Astrocyte of the hippocampus (primary cell): ENCODE measurements around the gene CAST.
A peak's percentile ranks its signal among the peaks of the same experiment; 100 is the strongest.
"Not testable (repeated sequence)": the region's sequence is repeated elsewhere in the genome, so short reads cannot be mapped to it uniquely, and the experiment has no call there.

ENCODE experiments used
- DNase-seq: peaks from one replicate; pipeline ENCODE4 v3.0.0; 2011; ENCODE audit warnings: low read depth, low spot score

CAST gene

GRCh38 chr5:96712100-96712746 is 50.0 kb downstream of the CAST start:
- DNase-seq: no peak

DNA sequence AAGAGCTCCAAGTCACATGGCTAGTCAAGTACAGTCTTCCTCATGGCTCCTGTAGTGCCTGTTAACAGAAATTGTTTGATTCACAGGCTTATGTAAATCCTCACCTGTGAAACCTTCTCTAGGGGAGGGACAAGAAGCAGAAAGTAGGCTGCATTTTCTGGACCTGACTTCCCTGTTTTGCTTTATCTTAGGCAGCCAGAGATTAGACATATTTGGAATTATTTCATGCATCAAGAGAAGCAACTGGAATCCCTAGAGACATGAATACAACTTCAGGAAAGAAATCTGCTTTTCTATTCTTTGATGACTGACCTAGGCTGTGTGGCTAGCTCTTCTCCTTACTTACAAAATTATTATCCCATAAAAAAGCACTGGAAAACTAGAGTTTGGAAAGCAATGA is 52.3 kb downstream of the CAST start:
- DNase-seq: no peak

DNA sequence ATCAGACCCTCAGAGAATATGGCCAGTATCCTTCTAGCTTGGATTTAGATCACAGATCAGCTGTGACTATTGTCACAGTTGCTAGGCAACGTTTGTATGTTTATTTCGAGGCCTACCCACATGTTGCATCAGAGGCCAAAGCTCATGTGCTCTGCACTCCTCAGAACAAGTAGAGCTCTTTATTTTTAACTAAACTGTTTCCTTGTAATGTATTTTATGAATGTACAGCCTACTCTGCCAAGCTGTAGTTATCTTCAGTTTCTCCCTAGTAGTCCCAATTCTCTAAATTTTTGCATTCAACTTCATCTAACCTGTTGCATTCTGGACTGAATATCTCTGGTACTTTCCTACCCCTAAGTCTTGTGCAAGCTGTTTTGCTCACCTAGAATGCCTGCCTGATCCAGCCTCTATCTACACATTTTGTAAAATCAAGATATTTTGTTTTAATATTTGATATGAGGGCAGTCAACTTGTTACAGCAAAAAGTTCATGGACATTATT is 52.8 kb downstream of the CAST start:
- DNase-seq: peak; percentile 54

GRCh38 chr5:96716007-96716406 is 53.8 kb downstream of the CAST start:
- DNase-seq: no peak

DNA sequence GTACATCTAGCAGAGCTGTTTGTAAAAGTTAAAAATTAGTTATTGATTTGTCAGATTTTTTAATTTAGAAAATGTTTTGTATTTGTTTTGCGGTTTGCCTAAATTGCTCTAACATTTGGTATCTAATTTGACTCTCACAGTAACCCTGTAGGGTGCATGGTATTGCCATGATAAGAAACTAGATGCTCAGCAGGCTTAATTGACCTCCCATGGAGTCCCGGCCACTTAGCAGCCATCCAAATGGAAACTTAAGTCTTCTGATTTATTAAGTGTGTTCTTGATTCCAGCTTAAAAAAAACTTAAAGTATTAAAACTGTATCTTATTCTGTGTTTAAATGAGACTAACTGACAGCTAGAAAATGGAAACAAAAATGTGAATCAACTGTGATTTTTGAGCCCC is 54.5 kb downstream of the CAST start:
- no peak for DNase-seq

DNA sequence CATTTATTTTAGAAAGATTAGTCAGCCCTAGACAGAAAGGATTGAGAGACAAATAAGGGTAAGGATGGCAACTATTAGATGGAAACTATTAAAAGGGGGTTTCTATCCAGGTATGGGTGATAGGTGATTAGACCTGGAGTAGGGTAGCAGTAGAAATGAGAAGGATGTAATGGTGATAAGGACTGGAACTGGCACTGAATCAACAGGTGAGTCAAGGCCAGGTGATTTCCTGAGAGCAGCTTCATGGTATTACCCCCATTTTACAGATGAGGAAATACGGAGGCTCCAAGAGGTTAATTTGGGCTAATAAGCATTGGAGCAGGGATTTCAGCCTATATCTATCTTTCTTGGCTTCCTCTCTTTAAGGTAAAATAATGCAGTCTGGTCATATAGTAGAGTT is 55.7 kb downstream of the CAST start:
- no peak for DNase-seq

GRCh38 chr5:96718635-96719077 is 56.5 kb downstream of the CAST start:
- peak; percentile 17 for DNase-seq

DNA sequence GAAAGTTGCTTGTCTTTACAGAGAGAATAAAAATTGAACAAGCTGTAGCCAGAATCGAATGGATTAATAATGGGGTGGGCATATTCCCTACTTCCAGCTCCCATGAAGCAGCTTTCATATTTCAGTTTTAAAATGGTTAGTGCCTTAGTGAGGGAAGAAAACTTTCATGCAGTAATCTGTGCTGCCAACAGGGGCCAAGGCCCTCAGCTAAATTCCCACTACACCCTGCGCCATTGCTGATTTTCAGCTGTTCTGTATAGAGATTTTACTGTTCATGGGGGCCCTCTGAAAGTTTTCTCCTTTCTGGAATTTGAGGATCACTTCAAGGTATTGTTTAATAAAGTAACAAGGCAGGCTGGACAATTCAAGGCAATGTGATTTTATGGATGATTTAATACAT is 58.2 kb downstream of the CAST start:
- peak; percentile 16 for DNase-seq

GRCh38 chr5:96721351-96721977 is 59.3 kb downstream of the CAST start:
- peak; percentile 44 for DNase-seq

DNA sequence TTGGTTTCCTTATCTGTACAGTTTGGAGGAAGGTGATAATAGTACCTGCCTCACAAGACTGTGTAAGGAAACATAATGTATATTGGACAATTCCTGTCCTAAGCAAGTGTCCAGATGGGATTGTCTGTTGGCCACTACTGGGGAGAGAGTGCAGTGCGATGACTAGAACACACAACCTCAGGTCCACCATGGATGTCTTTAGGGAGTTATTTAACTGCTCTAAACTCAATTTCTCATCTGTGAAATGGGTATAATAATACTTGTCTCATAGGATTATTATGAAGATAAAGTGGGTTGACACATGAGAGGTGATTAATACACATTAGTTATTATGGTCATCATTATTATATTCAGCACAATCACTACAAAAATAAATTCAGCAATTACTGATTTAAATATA is 63.1 kb downstream of the CAST start:
- no peak for DNase-seq

GRCh38 chr5:96726802-96727201 is 64.6 kb downstream of the CAST start:
- no peak for DNase-seq

DNA sequence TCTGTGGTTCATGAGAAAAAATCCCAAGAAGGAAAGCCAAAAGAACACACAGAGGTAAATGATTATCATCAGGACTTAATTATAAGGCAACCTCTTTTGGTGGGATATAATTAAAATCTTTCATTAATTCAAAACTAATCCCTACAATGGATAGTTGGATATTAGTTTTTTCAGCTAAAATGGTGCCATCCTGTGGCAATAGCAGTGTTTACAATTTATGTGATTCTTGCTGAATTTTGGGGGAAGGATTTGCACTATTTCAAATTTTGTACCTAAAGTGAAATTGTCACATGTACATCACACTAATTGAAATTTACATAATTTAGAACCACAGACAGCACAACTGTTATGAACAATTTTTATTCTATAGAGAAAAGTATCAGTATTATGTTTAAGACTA is 67.0 kb downstream of the CAST start:
- DNase-seq: no peak

DNA sequence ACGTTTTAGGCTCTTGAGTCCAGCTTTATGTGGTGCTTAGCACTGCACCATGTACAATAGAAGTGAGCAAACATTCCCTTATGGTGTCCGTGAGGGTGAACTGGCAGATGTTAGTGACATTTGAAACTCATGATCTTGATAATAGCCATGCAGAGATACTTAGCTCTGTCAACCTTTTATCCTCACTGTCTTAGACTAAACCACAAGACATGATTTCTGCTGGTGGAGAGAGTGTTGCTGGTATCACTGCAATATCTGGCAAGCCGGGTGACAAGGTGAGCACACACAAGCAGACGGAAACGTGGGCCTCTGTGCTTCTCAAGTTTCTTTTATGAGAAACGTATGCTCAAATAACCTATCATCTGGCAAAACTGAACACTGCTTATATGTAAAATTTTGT is 68.4 kb downstream of the CAST start:
- no peak for DNase-seq

GRCh38 chr5:96733771-96734500 is 71.8 kb downstream of the CAST start:
- no peak for DNase-seq

DNA sequence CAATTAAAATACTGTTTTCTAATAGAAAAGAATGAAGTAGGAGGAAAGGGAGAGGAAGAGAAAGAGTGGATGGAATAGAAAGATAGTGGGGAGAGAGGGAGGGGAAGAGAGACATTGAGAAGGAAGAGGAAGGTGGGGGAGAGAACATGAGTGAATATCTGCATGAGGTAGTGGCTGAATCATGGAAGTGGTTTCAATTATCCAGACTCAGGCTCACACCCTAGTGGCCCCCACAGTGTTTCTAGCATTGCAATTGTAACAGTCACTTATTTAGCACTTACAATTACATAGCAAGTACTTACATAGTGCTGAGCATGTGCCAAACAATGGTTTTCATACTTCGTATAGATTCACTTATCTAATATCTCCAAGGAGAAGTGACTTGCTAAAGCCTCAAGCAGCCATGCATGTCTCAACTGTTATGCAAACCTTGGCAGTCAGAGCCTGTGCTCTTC is 72.7 kb downstream of the CAST start:
- DNase-seq: no peak

- no peak for DNase-seq
Observed at GRCh38 chr5:96736937-96737336, 74.8 kb downstream of the CAST start.

DNA sequence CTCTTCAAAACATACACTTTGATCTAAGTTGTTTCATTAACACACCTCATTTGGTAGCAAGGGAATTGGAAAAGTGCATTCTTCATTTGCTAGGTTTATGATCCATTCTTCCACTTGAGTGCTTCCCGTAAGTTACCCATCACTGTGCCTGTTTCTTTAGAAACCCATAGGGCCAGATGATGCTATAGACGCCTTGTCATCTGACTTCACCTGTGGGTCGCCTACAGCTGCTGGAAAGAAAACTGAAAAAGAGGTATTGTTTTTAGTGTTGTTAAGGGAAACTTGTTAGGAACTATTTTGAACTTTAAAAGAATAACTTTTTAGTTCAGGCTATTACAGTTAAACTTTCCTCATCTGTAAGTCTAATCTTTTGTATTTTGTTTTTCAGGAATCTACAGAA is 78.9 kb downstream of the CAST start:
- no peak for DNase-seq

- DNase-seq: no peak
Observed at GRCh38 chr5:96741891-96742309, 79.7 kb downstream of the CAST start.

GRCh38 chr5:96742538-96742937 is 80.4 kb downstream of the CAST start:
- no peak for DNase-seq

GRCh38 chr5:96743065-96743768 is 81.0 kb downstream of the CAST start:
- no peak for DNase-seq

DNA sequence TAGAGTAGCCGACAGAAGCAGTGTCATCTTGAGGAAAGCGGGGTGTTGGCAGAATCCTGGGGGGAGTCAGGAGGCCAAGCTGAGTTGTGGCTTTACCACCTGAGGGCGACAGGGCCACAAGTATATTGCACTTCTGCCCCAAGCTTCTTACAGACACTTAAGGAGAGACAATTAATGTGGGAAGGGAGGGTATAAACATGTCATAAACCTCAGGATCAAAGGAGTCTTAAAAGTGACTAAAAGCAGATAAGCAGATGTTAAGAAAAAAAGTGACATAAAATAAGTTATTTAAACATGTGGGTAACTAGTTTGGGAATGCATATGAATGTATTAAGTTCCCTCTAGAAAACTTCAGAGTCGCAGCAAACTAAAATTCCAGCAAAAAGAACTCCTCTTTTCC is 81.6 kb downstream of the CAST start:
- DNase-seq: no peak

DNA sequence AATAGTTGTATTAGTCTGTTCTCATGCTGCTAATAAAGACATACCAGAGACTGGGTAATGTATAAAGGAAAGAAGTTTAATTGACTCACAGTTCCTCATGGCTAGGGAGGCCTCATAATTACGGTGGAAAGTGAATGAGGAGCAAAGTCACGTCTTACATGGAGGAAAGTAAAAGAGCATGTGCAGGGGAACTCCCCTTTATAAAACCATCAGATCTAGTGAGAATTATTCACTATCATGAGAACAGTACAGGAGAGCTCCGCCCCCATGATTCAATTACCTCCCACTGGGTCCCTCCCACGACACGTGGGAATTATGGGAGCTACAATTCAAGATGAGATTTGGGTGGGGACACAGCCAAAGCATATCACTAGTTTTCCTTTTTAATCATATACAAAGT is 82.0 kb downstream of the CAST start:
- not testable (repeated sequence) for DNase-seq
